T-helper 1 cell treated with Interleukin-12 subunit alpha and Interleukin-12 subunit beta and Interleukin-4 antibody, amounts not matched to agents 30 μg/mL and 1 μg/mL, for 36 hours (primary cell): Measurements from ENCODE around the gene AMIGO2.

Experiments
- H3K27ac Mint-ChIP-seq: one replicate; pipeline ENCODE4 v1.8.0; 2021; ENCODE audit warnings: mild to moderate bottlenecking, mixed read lengths
- H3K27me3 Mint-ChIP-seq: one replicate; pipeline ENCODE4 v1.8.0; 2021; ENCODE audit warnings: low read depth, mixed read lengths
- H3K36me3 Mint-ChIP-seq: one replicate; pipeline ENCODE4 v1.8.0; 2021; ENCODE audit warnings: low read depth, mixed read lengths
- H3K4me1 Mint-ChIP-seq: one replicate; pipeline ENCODE4 v1.8.0; 2021; ENCODE audit warnings: low read depth, mixed read lengths
- H3K4me3 Mint-ChIP-seq: one replicate; pipeline ENCODE4 v1.8.0; 2021; ENCODE audit warnings: mild to moderate bottlenecking, moderate library complexity, mixed read lengths
- H3K9me3 Mint-ChIP-seq: one replicate; pipeline ENCODE4 v1.8.0; 2021; ENCODE audit warnings: mixed read lengths

AMIGO2 gene

DNA sequence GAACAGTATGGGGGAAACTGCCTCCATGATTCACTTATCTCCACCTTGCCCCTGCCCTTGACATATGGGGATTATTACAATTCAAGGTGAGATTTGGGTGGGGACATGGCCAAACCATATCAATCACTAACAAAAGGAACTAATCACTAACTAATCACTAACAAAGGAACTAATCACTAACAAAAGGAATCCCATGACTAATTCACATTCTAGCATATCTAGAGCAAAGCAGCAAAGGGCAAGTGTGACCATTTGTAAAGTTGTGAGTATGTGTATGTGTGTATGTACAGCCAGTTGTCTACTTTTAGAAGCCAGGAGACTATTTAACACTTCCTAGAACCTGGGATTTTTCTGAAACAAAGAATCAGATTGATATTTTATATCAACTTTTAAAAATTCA, 31.2 kb downstream of the AMIGO2 start:
- no peak overlapping the region for H3K27ac Mint-ChIP-seq
- H3K36me3 Mint-ChIP-seq, result peaks cover 1% of the 10 kb centered on the region
- H3K9me3 Mint-ChIP-seq, result peaks cover 16% of the 10 kb centered on the region
- H3K27me3 Mint-ChIP-seq, result peaks cover 13% of the 10 kb centered on the region
- no peak overlapping the region for H3K4me3 Mint-ChIP-seq
- H3K4me1 Mint-ChIP-seq, result no peaks in the 10 kb centered on the region

DNA sequence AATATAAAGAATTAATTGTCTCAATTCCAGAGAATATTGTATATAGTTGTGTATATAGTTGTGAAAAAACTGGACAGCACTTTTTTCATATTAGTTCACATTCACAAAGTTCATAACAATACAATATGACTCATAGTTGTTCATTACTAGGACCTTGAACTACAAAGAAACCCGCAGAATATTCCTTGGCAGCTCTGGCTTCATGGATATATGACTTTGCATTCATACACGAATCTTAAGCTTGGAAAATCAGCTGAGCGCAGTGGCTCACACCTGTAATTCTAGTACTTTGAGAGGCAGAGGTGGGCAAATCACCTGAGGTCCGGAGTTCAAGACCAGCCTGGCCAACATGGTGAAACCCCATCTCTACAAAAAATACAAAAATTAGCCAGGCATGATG, 38.4 kb downstream of the AMIGO2 start:
- no peaks in the 10 kb centered on the region for H3K4me1 Mint-ChIP-seq
- H3K4me3 Mint-ChIP-seq, result no peak overlapping the region
- H3K27me3 Mint-ChIP-seq, result peaks cover 11% of the 10 kb centered on the region
- no peaks in the 10 kb centered on the region for H3K9me3 Mint-ChIP-seq
- H3K27ac Mint-ChIP-seq, result no peak overlapping the region
- H3K36me3 Mint-ChIP-seq, result no peaks in the 10 kb centered on the region

DNA sequence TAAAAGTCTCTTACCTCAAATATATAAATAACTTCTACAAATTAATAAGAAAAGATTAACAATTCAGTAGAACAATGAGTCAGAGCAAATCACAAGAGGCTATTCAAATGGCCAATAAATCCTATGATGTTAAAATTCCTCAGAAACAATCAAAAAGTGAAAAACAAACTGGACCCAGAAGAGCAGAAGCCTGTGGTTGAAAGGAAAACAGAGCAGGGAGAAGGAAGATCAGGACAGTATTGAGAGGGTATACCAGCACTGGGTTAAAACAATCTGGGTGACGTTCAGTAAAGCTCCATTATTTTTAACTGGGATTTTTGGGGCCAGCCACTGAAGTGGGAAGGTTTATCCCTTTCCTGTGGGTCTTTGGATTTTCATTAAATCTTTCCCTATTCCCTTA, 40.0 kb downstream of the AMIGO2 start:
- Mint-ChIP-seq H3K9me3 (no peaks in the 10 kb centered on the region), H3K27me3 (peaks cover 3% of the 10 kb centered on the region), H3K4me1 (no peaks in the 10 kb centered on the region), H3K4me3 (no peak overlapping the region), H3K36me3 (no peaks in the 10 kb centered on the region), H3K27ac (no peak overlapping the region)

DNA sequence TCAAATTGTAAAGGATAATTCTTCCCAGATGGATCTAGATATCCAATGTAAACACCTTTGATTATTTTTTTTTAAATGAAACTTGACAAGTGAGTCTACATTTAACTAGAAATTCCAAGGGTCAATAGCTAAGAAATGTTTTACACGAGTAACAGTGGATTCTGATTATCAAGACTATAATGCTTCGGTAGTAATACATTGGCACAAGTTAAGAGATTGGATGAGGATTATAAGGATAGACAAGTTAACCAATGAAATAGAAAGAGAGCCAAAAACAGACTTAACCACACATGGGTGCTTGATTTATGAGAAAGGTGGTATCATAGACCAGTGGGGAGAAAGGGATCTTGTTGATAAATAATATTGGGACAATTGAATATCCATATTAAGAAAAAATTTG, 40.7 kb downstream of the AMIGO2 start:
- Mint-ChIP-seq H3K27ac (no peak overlapping the region), H3K4me1 (no peaks in the 10 kb centered on the region), H3K9me3 (no peaks in the 10 kb centered on the region), H3K27me3 (peaks cover 3% of the 10 kb centered on the region), H3K36me3 (no peaks in the 10 kb centered on the region), H3K4me3 (no peak overlapping the region)

DNA sequence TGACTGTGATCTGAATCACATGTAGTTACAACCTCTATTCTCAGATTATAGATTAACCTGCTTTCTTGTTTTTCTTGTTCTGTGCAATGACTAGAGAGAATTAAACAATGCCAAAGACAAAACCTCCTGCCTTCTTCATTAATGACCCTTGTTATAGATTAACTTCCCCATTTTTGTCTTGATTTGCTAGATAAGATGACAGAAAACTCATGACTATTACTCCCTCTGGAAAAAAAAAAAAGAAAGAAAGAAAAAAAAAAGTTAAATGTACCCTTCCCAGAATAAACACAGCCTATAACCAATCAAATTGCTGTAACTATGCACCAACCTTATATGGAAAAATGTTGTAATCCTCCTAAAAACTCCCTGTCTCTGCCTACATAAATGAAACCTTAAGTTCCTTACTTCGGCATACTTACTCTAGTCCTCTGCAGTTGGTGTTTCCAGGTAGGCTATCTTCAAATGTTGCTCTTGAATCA, 41.5 kb downstream of the AMIGO2 start:
- Mint-ChIP-seq H3K9me3 (no peaks in the 10 kb centered on the region), H3K27me3 (peaks cover 3% of the 10 kb centered on the region), H3K4me1 (no peaks in the 10 kb centered on the region), H3K36me3 (no peaks in the 10 kb centered on the region), H3K27ac (no peak overlapping the region), H3K4me3 (no peak overlapping the region)

DNA sequence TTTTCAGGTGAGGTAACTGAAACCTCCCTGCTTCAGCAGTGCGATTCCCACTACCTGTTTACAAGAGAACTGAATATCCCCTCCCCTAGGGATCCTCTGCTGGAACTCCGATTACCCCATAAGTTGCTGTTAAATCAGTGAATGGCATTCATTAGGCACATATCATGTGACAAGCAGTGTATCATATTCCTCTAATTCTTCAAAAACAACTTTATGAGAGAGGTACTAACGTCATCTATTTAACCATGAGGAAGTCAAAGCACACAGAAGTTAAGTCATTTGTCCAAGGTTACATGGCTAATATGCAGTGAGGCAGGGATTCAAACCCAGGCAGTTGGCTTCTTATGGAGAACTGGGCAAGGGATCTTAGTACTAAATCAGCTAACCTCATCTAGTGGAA, 44.3 kb downstream of the AMIGO2 start:
- H3K36me3 Mint-ChIP-seq, result no peaks in the 10 kb centered on the region
- no peaks in the 10 kb centered on the region for H3K9me3 Mint-ChIP-seq
- H3K4me1 Mint-ChIP-seq, result peaks cover 4% of the 10 kb centered on the region
- no peak overlapping the region for H3K27ac Mint-ChIP-seq
- H3K4me3 Mint-ChIP-seq, result no peak overlapping the region
- peaks cover 3% of the 10 kb centered on the region for H3K27me3 Mint-ChIP-seq

DNA sequence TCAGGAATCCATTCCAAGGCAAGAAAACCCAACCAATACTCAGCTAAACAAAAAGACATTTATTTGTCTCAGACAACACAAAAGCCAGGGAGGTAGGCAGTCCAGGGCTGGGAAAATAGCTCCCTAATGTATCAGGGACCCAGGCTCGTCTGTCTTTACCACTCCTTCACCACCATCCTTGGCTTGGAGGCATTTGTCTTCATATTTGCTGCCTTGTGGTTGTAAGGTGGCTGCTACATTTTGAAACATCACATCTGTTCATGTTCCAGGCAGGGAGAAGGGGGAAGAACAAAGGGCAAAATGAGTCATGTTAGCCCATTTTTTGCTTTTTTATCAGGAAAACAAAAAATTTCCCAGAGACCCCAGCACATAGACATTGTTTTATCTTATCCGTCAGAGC, 45.1 kb downstream of the AMIGO2 start:
- no peaks in the 10 kb centered on the region for H3K36me3 Mint-ChIP-seq
- no peaks in the 10 kb centered on the region for H3K9me3 Mint-ChIP-seq
- H3K27ac Mint-ChIP-seq, result no peak overlapping the region
- peaks cover 6% of the 10 kb centered on the region for H3K4me1 Mint-ChIP-seq
- H3K4me3 Mint-ChIP-seq, result no peak overlapping the region
- peaks cover 1% of the 10 kb centered on the region for H3K27me3 Mint-ChIP-seq

DNA sequence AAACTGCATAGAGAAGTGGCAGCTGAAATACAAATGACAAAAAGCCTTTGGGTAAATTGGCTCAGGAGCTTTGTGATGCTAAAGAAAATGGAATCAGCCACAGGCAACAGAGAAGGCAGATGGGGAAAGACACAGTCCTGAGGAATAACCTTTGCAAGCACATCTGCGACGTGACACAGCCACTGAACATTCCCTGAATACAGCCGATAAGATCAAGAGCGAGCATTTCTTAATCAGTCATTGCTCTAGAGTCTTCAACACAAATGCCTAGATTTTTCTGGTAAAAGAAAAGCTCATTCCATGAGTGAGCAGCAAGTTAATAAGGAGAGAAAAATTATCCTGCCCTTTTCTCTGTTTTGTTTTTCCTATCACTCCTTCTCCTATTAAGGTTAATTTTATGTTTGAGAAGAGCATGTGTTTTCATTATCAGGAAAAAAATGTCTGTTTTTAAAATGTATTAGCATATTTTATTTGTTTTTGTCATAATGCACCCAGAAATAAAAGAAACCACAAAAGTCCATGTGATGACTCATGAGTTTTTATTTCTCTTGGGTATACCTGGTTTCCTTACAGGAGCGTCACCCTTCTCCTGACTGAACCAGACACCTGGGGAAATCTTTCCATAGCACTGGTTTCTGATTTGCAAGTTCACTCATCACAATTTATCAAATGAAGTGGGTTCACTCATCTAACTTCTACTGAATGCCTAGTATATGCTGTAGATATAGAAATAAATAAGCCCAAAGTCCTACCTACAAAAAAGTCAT, 45.8 kb downstream of the AMIGO2 start:
- Mint-ChIP-seq H3K9me3 (no peaks in the 10 kb centered on the region), H3K4me1 (peaks cover 7% of the 10 kb centered on the region), H3K27me3 (no peaks in the 10 kb centered on the region), H3K4me3 (no peak overlapping the region), H3K27ac (no peak overlapping the region), H3K36me3 (no peaks in the 10 kb centered on the region)

DNA sequence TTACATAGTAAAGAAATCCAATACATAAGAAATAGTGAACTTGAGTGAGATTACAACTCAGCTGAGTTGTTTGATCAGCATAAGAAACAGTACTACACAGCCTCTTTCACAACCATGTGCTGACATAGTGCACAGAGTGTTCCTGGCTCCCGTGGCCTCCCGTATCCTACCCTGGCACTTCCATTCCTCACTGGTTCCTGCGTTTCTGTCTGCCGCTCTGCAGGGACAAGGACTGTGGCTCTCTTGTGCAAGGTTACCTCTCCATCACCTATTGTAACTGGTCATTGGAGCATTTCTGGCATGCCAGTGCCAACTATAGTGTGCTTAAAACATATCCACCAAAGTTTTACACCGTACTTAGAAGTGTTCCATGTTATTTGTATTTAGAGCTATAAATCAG, 46.7 kb downstream of the AMIGO2 start:
- Mint-ChIP-seq H3K4me1 (peaks cover 7% of the 10 kb centered on the region), H3K4me3 (no peak overlapping the region), H3K9me3 (no peaks in the 10 kb centered on the region), H3K27ac (no peak overlapping the region), H3K27me3 (peaks cover under 1% of the 10 kb centered on the region), H3K36me3 (no peaks in the 10 kb centered on the region)

DNA sequence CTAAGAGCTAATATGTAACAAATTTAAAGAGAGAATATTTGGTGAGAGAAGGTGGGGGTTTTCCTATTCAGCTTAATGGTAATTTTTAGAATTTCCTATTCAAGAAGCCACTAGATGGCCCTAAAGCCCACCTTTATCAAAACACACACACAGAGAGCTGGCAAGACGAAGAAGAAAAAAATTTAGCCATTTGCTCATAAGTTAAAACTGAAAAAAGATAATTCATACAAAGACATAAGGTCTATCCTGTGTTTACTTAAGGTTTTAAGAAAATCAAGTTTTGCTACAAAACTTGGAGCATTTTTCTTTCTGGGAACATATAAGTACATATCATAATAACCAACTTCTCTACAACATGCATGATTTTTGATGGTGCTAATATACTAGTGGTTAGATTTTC, 47.1 kb downstream of the AMIGO2 start:
- Mint-ChIP-seq H3K27ac (no peak overlapping the region), H3K36me3 (no peaks in the 10 kb centered on the region), H3K4me1 (peaks cover 7% of the 10 kb centered on the region), H3K9me3 (no peaks in the 10 kb centered on the region), H3K4me3 (no peak overlapping the region), H3K27me3 (peaks cover 5% of the 10 kb centered on the region)

DNA sequence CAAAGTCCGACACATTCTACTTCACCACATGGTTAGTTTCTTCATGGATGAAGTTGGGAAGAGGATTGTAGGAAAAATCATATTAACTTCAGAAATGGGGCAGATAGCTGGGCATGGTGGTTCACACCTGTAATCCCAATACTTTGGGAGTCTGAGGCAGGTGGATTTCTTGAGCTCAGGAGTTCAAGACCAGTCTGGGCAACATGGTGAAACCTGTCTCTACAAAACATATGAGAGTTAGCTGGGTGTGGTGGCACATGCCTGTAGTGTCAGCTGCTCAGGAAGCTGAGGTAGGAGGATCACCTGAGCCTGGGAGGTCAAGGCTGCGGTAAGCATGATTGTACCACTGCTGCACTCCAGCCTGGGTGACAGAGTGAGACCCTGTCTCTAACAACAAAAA, 49.9 kb downstream of the AMIGO2 start:
- no peaks in the 10 kb centered on the region for H3K9me3 Mint-ChIP-seq
- no peak overlapping the region for H3K4me3 Mint-ChIP-seq
- H3K4me1 Mint-ChIP-seq, result peaks cover 7% of the 10 kb centered on the region
- peaks cover 22% of the 10 kb centered on the region for H3K27me3 Mint-ChIP-seq
- no peak overlapping the region for H3K27ac Mint-ChIP-seq
- H3K36me3 Mint-ChIP-seq, result no peaks in the 10 kb centered on the region

DNA sequence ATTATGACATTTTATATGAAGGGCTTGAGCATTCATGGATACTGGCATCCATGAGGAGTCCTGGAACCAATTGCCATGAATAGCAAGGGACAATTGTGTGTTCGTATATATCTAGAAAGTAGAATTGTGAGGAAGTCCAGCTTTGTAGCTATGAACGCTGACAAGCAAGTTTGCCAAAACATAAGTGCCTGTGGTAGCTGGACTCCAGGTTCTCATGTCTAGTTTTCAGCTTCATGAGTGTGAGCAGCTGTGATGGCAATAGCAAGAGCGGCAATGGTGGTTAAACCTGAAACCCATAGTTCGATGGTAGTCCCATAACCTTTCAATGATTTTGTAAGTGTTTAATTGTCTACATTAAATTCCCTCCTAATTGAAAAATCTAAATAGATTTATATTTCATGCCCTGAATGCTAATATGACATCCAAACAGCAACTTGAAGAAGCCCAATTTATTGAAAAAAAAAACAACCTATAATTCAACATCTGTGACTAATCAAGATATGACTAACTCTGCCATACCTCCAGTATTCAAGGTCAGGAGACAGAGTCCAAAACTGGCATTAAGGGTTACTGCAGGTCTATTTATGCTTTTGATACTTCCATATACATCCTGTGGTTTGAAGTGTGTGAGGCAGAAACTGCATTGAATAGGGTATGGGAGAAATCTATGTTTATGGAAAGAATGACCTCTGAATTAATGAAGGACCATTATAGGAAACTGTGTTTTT, 50.6 kb downstream of the AMIGO2 start:
- no peak overlapping the region for H3K27ac Mint-ChIP-seq
- no peaks in the 10 kb centered on the region for H3K9me3 Mint-ChIP-seq
- H3K4me1 Mint-ChIP-seq, result peaks cover 7% of the 10 kb centered on the region
- no peaks in the 10 kb centered on the region for H3K36me3 Mint-ChIP-seq
- H3K4me3 Mint-ChIP-seq, result no peak overlapping the region
- H3K27me3 Mint-ChIP-seq, result peaks cover 22% of the 10 kb centered on the region

DNA sequence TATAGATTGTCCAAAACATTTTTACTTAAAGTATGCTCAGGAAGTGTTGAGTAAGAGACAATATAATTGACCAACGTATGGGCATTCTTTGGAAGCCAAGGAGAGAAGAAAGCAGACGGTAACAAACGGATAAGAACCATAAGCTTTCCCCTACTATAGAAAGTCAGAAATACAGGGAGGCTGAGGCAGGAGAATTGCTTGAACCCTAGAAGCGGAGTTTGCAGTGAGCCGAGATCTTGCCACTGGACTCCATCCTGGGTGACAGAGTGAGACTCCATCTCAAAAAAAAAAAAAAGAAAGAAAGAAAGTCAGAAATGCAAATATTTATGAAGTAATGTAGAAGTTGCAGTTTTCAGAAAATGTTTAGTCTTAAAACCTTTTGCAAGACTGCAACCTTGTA, 51.6 kb downstream of the AMIGO2 start:
- Mint-ChIP-seq H3K36me3 (no peaks in the 10 kb centered on the region), H3K27ac (no peak overlapping the region), H3K27me3 (peaks cover 22% of the 10 kb centered on the region), H3K4me1 (peaks cover 7% of the 10 kb centered on the region), H3K9me3 (no peaks in the 10 kb centered on the region), H3K4me3 (no peak overlapping the region)
